Choroid plexus epithelial cell (primary cell): Measurements from ENCODE around the gene RBM28.

ENCODE experiments used
- DNase-seq: peaks from one replicate; pipeline ENCODE4 v3.0.0-alpha.2; 2010; ENCODE audit warnings: low read depth
- H3K4me3 ChIP-seq: 2 replicates; pipeline ENCODE4 v1.5.1; 2011; ENCODE audit warnings: low read depth, mild to moderate bottlenecking, control low read depth, low read length, moderate library complexity
- TF ChIP-seq, protein P1 (sequence below): conservative IDR thresholded peaks from 2 replicates; pipeline ENCODE4 v1.5.1; 2011; ENCODE audit warnings: low read depth, mild to moderate bottlenecking, control low read depth, inconsistent platforms, low read length, moderate library complexity

RBM28 gene

DNA sequence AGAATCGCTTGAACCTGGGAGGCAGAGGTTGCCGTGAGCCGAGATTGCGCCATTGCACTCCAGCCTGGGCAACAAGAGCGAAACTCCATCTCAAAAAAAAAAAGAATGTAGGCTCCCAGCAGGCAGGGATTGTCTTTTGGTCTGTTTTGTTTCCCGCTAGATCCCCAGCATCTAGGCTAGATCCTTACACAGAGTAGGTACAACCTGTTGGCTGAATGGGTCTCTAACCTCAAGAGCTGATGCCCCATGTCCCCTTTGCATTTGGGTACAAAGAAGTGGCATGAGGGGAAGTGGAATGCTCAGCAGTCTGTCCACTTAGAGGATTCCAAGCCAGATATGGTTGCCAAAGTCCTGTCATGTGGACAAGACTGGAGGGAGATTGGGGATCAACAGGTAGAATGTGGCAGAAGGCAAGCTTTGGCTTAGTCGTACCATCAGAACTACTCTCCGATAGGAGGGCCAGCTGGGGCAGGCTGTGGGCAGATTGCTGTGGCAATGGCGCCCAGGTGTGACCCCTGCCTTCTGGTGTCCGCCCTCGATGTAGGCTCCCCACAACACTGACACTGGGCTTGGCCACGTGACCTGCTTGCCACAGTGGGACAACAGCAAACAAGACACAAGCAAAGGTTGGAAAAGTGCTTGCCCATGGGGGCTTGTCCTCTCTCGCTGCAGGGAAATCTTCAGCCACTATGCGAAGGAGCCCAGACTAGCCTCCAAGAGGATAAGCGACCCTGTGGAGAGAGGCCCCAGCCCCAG is 81.3 kb downstream of the RBM28 start:
- DNase-seq, result no peak
- TF ChIP-seq, protein P1, sequence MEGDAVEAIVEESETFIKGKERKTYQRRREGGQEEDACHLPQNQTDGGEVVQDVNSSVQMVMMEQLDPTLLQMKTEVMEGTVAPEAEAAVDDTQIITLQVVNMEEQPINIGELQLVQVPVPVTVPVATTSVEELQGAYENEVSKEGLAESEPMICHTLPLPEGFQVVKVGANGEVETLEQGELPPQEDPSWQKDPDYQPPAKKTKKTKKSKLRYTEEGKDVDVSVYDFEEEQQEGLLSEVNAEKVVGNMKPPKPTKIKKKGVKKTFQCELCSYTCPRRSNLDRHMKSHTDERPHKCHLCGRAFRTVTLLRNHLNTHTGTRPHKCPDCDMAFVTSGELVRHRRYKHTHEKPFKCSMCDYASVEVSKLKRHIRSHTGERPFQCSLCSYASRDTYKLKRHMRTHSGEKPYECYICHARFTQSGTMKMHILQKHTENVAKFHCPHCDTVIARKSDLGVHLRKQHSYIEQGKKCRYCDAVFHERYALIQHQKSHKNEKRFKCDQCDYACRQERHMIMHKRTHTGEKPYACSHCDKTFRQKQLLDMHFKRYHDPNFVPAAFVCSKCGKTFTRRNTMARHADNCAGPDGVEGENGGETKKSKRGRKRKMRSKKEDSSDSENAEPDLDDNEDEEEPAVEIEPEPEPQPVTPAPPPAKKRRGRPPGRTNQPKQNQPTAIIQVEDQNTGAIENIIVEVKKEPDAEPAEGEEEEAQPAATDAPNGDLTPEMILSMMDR, result no peak
- no peak overlapping the region for H3K4me3 ChIP-seq

DNA sequence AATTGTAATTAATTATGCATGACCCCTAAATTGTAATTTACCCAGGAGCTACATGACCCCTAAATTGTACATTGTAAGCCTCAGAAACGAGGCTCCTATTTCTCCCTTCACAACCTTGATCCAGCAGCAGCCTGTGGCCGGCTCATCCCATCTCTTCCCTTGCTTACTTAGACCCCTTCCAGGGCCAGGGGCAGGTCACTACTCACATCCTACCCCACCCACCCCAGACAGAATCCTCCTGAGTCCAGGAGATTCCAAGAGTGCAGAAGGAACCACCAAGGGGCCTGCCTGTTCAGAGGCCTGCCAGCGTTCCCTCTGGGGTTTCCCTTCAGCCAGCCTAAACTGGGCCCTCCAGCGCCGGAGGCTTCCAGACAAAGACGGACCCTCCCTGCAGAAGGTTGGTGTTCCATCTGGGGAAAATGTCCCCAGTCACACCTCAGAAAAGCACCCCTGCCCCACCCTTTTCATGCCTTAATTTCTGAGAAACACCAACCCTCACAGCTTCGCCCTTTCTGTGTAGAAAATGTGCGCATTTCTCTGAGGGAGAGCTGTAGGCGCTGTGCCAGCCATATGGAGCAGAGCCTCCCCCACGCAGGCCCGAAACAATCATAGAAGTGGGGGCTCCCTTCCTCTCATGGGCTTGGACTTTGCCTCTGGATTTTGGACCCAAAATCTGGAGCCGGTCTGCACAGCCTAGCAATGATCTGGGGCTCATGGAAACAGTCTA is 83.5 kb downstream of the RBM28 start:
- TF ChIP-seq, protein P1, result no peak
- H3K4me3 ChIP-seq, result no peak overlapping the region
- DNase-seq, result no peak

DNA sequence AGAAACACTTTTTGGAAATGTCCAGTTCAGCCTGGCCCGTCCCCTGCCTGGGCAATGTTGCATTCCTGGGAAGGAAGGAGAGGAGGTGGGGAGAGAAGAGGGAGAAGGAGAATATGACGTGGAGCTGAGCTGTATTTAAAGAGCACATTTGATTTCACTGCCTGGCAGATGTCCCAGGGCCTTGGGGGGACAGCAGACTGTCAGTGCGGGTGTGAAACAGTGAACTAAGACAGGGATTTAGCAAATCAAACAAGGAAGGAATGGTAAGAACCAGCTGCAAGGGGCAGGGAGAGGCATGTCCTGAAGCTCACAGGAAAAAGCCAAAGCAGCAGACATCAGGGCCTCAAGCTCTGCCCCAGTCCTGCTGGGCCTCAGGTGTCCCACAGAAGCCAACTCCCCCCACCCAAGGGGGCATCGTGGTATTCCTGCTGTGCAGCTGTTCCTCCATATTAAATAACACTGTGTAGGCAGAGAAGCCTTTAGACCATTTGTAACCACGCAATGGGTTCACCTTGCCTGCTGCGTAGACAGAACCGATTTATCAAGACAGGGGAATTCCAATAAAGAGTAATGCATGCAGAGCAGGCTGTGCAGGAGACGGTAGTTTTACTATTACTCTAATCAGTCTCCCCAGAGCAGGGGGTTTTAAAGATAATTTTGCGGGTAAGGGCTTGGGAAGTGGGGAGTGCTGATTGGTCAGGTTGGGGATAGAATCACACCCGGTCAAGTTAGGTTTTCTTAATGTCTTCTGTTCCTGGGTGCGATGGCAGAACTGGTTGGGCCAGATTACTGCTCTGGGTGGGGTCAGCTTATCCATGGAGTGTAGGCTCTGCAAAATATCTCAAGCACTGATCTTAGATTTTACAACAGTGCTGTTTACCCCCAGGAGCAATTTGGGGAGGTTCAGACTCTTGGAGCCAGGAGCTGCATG is 84.3 kb downstream of the RBM28 start:
- no peak for DNase-seq
- no peak overlapping the region for H3K4me3 ChIP-seq
- TF ChIP-seq, protein P1, result no peak

GRCh38 chr7:128257458-128257857 is 86.2 kb downstream of the RBM28 start:
- no peak for DNase-seq
- no peak overlapping the region for H3K4me3 ChIP-seq
- TF ChIP-seq, protein P1, result no peak

DNA sequence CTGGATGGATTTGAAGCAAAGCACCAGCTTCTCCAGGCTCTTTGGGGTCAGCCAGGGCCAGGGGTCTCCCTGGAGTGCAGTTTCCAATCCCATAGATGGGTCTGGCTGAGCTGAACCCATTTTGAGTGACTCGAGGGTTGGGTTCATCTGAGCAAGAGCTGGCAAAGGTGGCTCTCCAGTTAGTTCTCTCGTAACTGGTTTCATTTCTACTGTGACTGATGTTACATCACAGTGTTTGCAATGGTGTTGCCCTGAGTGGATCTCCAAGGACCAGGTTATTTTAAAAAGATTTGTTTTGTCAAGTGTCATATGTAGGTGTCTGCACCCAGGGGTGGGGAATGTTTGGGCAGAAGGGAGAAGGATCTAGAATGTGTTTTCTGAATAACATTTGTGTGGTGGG is 88.4 kb downstream of the RBM28 start:
- no peak for DNase-seq
- TF ChIP-seq, protein P1, result no peak
- H3K4me3 ChIP-seq, result no peak overlapping the region

DNA sequence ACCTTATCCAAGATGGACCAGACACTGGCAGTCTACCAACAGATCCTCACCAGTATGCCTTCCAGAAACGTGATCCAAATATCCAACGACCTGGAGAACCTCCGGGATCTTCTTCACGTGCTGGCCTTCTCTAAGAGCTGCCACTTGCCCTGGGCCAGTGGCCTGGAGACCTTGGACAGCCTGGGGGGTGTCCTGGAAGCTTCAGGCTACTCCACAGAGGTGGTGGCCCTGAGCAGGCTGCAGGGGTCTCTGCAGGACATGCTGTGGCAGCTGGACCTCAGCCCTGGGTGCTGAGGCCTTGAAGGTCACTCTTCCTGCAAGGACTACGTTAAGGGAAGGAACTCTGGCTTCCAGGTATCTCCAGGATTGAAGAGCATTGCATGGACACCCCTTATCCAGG is 89.2 kb downstream of the RBM28 start:
- H3K4me3 ChIP-seq, result no peak overlapping the region
- TF ChIP-seq, protein P1, result no peak
- no peak for DNase-seq
